NCI-H748 (cell line): ENCODE measurements around the gene MSGN1.

Experiments
- DNase-seq: peaks from one replicate; lab custom pipeline; 2025; ENCODE audit not compliant: unreplicated experiment; lab: John Stamatoyannopoulos, UW

The MSGN1 gene, protein sequence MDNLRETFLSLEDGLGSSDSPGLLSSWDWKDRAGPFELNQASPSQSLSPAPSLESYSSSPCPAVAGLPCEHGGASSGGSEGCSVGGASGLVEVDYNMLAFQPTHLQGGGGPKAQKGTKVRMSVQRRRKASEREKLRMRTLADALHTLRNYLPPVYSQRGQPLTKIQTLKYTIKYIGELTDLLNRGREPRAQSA

DNA sequence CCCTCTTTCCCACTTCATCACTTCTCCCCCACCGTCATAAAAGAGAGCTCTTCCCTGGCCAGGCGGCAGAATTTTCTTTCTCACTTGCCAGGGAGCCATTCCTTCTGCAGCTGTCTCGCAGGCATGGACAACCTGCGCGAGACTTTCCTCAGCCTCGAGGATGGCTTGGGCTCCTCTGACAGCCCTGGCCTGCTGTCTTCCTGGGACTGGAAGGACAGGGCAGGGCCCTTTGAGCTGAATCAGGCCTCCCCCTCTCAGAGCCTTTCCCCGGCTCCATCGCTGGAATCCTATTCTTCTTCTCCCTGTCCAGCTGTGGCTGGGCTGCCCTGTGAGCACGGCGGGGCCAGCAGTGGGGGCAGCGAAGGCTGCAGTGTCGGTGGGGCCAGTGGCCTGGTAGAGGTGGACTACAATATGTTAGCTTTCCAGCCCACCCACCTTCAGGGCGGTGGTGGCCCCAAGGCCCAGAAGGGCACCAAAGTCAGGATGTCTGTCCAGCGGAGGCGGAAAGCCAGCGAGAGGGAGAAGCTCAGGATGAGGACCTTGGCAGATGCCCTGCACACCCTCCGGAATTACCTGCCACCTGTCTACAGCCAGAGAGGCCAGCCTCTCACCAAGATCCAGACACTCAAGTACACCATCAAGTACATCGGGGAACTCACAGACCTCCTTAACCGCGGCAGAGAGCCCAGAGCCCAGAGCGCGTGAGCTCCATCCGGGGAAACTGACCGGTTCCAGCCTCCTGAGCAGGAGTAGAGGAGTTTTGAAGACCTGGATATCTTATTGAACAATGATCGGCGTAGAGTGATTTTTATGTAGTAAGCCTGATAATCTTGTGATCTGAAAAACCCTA is at the start of gene MSGN1:
MSGN1 (plus strand) TSS at position 65 of the 850 bp plus-strand sequence; CDS start at position 124, 59 bp downstream.
- no peak for DNase-seq

DNA sequence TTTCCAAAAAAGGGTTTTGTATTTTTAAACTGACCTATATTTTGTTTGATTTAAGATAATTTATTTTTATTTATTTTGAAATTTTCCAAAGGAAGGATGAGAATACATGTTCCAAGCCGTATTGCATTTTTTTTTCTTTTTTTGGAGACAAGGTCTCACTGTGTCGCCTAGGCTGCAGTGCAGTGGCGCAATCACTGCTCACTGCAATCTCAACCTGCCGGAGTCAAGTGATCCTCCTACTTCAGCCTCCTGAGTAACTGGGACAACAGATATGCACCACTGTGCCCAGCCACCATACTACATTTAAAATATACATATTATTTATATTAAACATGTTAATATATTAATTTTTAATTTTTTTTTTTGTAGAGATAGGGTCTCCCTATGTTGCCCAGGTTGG is 47.4 kb upstream of the MSGN1 start:
- no peak for DNase-seq

DNA sequence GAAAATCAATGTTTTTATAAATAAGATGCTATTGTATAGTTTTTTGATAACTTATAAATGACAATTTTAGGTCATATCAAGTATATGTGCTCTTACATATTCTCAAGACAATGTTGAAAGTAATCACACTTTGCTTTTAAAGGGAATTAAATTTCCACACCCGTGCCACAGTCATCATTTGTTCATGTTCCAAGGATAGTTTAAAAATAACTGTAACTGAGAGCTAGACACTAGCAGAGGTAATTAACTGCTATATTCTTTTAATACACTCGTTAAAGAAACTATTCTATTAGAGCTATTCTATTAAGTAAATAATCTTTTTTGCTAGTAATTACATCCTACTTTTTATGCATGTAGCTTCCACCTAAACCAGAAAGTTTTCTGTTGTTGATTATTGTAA is 44.3 kb upstream of the MSGN1 start:
- DNase-seq = no peak

DNA sequence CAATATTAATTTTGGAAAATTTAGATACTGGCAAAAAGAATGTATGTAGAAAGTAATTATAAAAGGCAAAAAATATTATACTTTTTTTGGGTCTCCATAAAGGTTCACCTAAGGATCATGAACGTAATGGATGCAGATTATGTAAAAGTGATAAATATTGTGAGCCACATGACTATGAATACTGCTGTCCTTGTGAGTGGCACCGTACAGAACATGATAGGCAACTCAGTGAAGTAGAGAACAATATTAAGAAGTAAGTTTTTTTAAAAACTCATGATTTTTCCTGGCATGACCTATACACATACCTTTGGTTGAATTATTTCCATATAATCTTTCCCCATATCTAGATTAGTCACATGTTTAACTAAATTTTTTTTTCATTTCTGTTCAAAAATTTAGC is 43.7 kb upstream of the MSGN1 start:
- DNase-seq = no peak

DNA sequence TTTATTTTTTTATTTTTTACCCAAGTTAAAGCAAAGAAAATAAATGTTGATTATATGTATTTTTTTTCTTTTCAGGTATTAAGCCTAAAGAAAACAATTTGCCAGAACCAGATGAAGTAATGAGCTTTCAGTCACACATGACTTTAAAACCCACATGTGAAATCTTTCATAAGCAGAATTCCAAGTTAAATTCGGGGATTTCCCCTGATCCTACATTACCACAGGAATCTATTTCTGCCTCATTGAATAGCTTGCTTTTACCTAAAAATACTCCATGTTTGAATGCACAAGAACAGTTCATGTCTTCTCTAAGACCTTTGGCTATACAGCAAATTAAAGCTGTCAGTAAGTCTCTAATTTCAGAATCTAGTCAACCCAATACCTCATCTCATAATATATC is 35.7 kb upstream of the MSGN1 start:
- no peak for DNase-seq

DNA sequence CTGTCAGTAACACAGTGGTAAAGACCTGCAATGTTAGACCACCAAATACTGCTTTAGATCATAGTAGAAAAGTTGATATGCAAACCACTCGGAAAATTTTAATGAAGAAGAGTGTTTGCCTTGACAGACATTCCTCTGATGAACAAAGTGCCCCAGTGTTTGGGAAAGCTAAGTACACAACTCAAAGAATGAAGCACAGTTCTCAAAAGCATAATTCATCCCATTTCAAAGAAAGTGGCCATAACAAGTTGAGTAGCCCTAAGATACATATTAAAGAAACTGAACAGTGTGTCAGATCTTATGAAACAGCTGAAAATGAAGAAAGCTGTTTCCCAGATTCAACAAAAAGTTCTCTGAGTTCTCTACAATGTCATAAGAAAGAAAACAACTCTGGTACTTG is 34.8 kb upstream of the MSGN1 start:
- DNase-seq = no peak

DNA sequence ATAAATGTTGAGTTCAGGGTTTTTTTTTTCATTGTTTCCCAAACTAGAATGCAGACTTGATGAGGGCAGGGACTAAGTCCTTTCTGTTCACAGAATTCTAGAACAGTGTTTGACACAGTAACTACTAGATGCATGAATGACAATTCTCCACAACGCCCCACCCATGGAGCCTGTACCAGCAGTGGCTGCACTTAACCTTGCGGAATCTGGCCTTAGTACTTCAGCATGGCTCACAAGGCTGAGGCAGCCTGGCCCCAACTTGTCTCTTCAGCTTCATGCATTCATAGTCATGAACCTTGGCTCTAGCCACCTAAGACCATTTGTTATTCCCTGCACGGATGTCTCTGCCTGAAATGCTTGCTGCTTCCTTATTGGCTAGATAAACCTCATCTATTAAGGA is 29.5 kb upstream of the MSGN1 start:
- no peak for DNase-seq

DNA sequence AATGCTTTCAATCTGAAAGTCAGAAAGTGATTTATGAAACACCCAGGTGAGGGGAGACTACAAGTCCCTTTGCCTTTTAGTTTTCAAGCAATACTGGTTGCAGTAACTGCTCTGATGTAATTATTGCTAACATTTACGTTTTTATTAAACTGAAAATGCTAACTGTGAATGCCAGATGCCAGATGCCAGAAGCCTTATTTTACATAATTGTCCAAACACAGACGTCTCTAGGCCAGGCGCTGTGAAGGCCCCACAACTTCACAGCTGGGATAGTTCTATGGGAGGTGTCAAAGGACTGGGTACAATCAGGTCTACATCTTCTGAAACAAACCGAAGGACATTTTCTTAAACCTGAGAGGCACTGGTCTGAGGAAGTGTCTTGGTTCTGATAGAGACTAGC is 27.5 kb upstream of the MSGN1 start:
- no peak for DNase-seq

DNA sequence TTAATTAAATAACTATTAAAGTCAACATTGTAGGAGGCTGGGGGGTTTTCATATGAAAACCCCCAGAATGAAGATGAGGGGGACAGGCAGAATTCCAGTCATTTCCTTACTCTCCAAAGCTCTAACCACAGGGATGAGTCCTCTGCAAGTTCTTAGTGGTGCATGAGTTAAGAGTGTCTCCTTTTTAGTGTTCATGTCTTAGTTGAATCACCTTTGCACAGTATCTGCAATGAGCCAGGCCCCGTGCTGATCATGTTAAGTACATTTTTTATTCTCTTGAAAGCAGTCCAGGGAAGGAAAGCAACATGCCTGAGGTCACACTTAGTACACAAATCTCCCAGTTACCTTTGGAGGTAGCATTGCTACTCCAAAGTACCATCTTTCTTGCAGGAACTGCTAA is 25.7 kb upstream of the MSGN1 start:
- DNase-seq = no peak

DNA sequence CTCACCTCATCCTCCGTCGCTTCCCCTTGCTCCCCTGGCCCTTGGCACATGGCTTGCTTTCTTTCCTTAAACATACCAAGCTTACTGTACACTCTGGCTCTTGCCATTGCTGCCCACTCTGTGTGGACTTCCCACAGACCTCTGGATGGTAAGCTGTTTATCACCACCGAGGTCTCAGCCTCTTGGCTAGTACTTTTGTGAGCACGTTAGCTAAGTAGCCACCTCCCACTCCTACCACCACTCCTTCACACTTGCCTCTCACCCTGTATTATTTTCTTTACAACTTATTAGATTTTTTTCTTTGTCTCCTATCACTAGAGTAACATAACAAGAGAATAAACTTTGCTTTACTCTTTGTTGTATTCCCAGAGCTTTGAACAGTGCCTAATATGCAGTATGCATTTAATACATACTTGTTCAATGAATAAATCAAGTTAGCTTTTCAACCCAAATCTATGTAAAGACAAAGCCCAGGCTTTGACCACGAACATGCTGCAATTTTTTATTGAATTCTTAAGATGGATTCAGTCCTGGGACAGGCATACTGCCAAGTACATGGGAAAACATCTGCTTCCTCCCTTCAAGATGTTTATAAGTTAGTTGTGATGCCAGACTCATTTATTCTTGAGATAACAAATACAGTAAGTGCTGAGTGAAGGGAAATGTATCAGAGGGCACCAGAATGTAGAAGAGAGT is 25.0 kb upstream of the MSGN1 start:
- DNase-seq = no peak

DNA sequence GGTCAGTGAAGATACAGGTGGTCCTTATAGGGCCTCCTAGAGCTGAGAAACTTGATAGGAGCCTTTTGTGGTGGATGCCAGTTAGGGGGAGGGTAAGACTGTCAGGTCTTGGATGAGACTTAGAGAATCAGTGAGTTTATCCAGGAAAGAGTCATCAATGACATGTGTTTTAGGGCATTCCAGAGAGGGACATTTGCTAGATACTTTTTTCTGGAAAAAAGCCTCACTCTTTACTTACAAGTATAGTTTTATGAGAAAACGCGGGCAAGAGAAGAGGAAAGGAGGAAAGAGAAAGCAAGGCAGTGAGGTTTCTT is 24.5 kb upstream of the MSGN1 start:
- no peak for DNase-seq

DNA sequence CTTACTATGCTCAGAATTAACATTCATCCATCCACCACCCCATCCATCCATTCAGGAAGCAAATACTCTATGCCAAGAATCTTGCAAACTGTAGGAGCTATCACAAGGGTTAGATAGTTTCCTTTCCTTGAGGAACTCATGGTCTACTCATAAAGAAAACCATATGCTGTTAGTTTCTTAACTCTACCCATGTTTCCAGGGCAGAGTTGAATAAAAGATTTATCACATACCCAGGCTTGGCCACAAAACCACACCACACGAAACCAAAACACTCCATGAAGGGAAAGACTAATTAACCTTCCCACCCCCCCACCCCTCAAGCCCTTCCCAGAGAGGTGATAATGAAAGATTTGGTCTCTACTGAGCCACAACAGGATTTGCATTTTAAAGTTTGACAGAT is 23.7 kb upstream of the MSGN1 start:
- DNase-seq = no peak

DNA sequence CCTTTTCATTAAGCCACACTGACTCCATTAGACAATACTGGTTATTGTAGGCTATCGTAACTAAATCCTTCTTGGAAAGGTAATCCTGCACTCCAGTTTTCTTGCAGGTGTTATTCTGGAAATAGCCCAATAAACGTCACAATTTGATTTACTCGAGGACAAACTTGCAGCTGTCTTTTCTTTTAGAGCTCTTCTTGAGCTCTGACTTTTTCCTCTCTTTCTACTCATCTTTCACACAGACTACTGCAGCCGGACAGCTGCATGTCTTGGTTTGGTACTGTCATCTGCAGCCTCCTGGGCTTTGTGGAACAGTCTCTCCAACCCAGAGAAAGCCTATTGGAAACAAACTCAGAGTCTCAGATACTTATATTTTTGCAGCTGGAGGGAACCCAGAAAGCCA is 23.0 kb upstream of the MSGN1 start:
- no peak for DNase-seq

DNA sequence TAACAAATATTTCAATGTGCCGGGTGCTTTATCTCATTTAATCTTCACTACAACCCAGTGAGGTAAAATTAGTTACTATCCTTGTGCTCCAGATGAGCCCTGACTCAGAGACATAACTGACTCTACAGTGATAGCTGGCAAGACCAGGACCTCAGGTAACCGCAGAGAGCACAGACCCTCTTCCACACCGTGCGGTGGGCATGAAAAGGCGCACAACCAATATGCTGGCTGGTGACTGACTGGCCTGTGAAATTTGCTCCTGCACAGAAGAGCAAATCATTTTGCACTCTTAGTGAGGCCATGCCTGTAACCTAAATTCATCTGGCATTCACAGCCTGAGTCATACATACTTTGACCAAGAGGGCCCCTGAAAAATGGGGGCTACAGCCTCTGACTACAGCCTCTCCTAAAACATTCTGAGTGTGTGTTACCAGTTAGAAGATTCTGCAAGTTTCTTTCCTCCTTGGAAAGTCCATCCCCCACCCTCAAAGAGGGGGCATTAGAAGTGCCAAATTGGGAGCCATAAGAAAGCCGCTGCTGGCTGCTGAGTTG is 22.4 kb upstream of the MSGN1 start:
- no peak for DNase-seq

DNA sequence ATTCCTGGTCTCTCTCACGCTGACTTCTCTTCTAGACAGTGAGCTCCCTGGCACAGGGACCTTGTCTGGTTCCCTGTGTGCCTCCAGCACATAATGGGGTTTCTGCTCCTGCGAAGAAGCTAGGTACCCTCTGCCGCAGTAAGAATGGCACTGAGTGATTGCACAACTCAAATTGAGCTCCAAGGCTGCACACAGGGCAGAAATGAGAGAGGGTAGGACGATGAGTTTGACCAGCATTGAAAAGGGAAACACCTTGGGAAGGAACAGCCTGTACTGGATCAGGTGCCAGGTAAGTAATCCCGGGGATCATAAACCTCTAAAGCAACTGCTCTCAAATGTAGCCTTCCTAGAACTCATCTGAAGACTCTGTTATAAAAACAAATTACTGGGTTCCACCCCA is 21.0 kb upstream of the MSGN1 start:
- no peak for DNase-seq

DNA sequence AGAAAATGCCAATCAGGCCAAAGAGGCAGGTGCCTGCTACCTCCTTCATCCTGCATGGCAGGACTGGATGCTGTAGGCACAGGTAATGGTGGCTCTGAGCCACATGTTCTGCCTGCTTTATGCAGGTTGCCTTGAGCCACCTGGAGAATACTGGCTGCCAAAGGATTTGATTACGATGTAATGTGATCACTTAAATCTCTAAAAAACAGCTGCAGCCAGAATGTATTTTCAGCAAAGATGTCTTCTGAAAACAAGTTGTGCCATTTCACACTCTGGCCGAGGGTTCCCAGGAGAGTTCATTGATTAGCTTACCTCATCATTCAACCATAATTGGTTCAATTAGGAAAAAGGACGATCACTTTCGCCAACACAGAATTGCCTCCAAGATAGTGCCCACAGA is 17.9 kb upstream of the MSGN1 start:
- peak; percentile 30 for DNase-seq

DNA sequence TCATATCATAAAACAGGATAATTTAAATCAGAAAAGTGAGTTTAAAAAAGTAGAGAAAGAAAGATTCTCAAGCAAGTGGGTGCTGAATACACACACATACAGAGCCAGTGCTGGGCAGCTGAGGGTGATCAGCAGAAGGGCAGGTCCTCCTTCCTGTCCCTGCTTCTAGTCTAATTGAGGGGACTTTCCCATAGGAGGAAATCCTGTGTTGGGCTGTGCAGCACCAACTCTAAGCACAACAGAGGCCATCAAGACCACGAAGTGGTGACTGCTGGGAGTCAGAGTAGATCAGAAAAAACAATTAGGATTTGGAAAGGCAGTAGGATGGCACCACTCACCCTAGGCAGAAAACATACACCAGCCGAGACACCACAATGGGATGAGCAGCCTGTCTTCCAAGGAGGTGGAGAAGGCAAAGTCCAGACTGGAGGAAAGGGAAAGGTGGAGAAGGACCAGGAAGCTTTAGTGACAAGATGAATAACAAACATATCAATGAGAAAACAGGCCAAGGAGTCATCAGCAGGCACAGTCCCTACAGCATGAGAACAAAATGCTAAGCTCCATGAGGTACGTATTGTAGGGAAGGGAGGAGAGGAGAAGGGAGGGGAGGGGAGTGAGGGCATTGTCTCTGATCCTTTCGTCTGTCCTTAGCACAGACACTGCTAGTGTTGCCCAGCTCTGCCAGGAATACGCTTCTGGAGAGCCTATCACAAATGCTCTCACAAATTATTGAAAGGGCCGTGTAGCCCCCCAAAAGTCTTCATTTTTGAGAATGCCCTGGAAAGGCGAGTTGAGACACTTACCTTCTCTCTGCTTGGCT is 16.7 kb upstream of the MSGN1 start:
- no peak for DNase-seq

DNA sequence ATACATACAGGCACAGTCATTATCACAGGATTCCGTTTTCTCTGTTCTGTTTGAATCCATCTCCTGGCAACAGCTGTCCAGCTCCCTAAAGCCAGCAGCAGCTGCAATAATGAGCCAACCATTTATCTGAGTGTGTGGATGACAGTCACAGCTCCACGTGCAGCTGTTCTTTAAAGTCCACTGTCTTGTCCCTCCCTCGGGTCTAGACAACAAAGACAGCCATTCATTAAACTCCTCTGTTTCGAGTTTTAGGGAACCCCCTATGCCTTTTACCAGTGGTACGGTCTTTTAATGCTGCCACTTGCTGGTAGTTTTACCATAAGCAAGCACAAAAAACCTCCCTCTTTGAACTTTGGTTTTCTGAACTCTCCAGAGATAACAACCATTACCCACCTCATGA is 16.0 kb upstream of the MSGN1 start:
- peak; percentile 75 for DNase-seq

DNA sequence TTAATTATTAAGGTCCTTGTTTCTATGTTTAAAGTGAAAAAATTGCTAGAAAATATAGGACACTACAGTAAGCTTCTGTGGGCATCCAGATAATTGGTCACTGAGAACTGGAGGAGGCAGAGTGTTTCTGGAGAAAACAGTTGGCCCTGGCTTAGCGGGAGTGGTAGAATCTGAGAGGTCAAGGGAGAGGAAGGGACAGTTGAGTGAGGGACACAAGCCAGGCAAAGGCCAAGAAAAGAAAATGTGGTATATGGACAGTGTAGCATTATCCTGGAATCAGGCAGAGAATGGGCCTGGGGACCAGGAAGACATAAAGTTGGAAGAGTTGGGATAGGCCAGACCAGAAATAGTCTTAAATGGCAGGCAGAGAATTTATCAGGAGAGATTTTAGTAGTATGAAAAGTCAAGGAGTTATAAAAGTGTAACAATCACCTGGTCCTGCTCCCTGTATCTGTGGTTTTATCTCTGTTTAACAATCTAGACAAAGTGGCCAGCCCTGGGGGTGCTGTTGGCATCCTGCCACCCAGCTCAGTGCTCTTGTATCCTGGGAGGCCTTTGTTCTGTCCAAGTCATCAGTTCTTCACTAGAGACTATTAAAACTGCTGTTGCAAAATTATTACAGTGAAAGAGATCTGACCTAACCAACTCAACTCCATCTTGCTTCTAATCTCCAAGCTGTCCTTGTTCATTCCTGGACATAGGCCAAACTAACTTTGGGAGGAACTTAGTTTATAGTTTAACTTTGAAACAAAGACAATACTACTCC is 15.4 kb upstream of the MSGN1 start:
- peak; percentile 32 for DNase-seq

DNA sequence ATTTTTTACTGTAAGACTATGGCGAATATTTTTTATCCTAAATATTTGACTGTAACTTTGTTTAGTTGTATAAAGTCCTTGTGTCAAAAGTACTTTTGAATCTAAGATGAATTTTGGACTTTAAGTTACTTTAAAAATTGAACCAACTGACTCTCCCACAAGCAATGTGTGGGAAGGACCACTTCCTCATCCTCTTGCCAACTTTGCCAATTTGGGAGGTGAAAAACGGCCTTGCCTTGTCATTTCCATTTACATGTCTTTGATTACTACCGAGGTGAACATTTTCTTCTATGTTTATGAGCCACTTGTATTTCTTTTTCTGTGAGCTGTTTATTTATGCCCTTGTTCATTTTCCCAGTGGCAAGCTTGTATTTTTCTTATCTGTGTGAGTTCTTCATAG is 12.8 kb upstream of the MSGN1 start:
- no peak for DNase-seq
